ENCODE measurements around the gene TCF7L1.

DNA sequence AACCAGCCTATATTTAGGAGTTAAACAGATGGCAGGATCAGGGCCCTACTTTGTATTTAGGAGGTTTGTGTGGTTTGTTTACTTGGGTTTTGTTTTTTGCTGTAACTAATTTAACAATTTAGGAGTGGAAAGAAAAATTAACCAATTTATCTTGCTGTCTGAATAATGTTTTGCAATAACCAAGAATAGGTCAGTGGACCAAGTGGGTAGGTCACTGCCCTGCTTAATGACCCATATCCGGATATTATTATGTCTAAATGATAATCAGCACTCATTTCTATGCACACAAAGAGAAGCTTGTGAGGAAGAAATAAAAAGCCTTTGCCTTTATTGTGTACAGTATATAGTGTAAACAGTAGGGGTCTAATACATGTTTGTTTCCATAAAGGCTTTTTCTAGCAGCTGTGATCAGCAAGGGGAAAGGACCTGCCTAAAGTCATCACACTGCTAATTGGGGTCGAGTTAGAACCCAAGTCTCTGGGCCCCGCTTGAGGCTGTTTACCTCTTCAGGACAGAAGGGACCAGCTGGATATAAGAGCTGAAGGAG lies 118.0 kb downstream of the TCF7L1 start:
- no peak for TF ChIP-seq EZH2 (IDR thresholded peaks at IDR 0.05; ENCODE audit: insufficient read depth, poor library complexity, severe bottlenecking)
- no peak for TF ChIP-seq EZH2phosphoT487 (IDR thresholded peaks at IDR 0.05; ENCODE audit: insufficient read depth, low read depth)

All from GM23248 (cell line).